Vagina (tissue), 2 donors: ENCODE results near the gene VPS37C.
"Not testable (repeated sequence)": the region's sequence is repeated elsewhere in the genome, so short reads cannot be mapped to it uniquely, and the experiment has no call there.

Source experiments
- CTCF ChIP-seq, 3 experiments: fragments of 450-650 bp in 2 of 3; fragments of 200-600 bp in 1 of 3; sonication (generic) in 1 of 3; IDR thresholded peaks; one replicate each; pipeline ENCODE4 v1.5.1; 2017 to 2019; ENCODE audit warnings: antibody characterized with exemption in 3 of 3, mild to moderate bottlenecking in 2 of 3, moderate library complexity in 2 of 3
- POLR2AphosphoS5 ChIP-seq, 2 donors: sonication (generic); formaldehyde crosslinking; IDR thresholded peaks; one replicate each; pipeline ENCODE4 v1.9.0; 2017; ENCODE audit warnings: antibody characterized with exemption in 2 of 2, mild to moderate bottlenecking in 2 of 2, low read depth in 1 of 2; ENCODE audit not compliant: insufficient read depth in 1 of 2

GRCh38 chr11:61203873-61204272, 42.6 kb upstream of the VPS37C start:
- TF ChIP-seq CTCF (IDR thresholded peaks at IDR 0.05); POLR2AphosphoS5 (IDR thresholded peaks at IDR 0.05; ENCODE audit: insufficient read depth in 1 of 2, low read depth in 1 of 2): not testable (repeated sequence)
